ENCODE results near the gene CBX4.

CBX4 gene

DNA sequence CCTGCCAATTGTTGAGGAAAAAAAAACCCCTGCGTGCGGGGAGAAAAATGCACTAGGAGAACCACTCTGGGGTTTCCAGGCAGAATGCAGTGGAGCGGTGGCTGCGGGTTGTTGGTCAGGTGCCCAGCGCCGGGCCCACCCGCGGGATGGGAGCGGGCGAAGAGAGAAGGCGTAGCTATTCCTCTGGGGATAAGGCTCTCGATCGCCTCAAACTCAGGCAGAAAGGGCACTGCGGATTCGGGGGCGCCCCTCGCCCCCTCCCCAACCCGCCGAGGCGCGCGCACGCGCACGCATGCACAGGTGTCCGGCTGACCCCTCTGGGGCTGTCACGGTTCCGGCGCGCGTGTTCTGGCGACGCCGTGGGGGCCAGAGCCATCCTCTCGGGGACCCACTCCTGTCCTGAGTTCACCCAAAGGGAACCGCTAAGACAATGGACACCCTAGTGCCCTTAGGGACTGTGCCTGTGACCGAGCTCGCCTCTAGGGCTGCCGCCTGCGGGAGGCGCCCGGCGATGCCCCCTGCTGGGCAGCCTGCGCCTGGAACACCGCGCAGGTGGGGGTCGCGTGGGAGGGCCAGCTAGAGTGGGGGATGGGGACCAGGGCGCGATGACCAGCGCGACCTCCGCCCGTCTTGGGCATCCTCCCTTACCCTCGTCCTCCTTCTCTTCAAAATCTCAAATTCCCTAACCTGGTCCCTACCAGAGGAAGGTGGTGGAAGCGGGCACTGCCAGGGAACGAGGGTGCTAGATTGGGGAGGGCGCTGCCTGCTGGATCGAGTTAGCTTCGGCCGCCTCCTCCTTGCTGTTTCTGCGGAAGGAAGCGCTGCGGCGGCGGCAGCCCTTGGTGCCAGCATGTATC, 28.0 kb downstream of the CBX4 start:
- DNase-seq: no peak

DNA sequence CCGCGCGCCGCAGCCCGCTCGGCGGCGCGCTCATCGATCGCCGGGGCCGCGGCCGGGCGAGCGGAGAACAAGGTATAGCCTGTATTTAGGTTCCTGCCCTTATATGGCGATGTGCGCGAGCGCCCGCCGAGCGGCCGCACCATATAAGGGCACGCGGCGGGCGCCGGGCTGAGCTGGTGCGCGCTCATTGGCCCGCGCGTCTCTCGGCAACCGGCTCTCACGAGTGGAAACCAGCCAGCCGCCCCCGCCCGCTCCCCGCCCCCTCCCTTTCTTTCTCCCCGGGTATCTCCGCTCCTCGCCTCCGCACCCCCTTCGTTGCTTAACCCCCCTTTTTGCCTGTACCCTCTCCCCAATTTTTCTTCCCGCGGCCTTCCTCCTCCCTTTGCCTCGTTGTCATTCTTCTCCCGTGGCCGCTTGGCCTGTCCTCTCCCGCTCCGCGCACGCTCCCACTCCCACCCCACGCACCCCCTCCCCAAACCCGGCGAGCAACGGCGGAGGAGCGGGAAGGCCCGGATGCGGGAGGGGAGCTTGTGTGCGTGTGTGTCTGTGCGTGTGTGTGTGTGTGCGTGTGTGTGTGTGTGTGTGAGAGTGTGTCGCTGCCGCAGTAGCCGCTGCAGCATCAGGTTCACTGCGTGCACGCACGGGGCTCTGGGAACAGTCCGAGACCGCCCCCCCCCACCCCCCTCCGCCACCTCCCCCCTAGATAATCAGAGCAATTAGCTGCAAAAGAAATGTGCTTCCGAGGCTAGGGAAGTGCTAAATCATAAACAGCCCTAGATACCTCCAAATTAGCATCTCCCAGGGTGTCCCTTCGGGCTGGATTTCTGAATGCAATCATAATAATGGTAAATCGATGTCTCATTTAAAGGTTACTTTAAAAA, 28.9 kb downstream of the CBX4 start:
- DNase-seq: peak; percentile 83

DNA sequence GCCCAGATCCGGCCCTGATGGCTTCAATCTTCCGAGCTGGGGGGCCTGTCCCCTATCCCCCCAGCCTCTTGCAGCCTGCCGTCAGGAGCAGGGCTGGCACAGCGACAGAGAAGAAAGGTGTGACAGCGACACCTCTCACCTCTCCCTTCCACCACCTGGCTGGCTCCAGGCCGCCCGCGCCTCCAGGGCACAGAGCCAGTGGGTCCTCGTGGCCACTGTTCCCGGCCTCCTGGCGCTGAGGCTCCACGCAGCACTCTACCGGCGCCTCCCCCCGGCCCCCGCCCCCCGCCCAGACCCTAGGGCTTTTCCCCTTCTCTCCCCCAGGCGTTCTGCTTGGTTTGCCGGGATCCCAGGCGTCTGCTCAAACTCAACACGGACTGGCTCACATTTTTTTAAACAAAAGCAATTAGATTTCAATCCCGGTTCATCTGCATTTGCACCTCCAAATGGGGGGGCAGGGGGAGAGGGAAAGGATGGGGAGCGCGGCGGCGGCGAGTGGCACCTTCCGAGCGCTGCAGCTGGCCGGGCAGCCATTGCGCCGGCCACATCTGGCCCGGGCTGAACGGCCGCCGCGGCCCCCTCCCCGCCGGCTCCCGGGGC, 29.6 kb downstream of the CBX4 start:
- no peak for DNase-seq

DNA sequence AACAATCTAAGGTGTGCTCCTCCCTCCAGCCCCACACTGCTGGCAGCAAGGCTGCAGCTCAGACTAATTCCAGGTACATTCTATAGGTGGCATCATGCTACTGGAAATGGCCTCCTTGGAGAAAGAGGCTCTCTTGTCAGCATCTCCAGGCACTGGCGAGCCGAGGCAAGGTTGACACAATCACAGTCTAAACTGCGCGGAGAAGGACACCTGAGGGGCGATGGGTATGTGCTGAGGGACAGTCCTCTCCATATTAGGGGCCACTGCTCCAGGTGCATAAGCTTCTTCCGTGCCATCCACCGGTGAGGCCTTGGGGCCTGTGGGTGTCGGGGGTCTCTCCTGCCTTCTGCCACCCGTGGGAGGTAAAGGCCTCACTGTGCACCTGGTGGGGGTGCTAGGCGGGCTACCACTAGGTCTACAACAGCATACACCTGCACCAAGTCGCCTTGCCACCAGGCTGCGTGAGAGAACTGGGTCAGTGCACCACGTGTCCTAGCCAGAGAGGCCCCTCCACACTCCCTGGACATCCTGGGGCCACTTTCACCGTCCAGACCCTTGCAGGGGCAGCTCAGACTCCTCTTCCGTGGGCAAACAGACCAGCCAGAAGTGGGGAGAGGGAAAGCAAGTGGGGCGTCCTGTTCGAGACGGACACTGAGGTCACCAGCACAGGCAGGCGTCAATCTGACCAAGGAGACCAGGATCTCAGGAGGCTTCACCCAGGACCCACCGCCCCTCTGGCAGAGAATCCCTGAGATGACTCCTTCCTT, 30.3 kb downstream of the CBX4 start:
- DNase-seq: no peak

DNA sequence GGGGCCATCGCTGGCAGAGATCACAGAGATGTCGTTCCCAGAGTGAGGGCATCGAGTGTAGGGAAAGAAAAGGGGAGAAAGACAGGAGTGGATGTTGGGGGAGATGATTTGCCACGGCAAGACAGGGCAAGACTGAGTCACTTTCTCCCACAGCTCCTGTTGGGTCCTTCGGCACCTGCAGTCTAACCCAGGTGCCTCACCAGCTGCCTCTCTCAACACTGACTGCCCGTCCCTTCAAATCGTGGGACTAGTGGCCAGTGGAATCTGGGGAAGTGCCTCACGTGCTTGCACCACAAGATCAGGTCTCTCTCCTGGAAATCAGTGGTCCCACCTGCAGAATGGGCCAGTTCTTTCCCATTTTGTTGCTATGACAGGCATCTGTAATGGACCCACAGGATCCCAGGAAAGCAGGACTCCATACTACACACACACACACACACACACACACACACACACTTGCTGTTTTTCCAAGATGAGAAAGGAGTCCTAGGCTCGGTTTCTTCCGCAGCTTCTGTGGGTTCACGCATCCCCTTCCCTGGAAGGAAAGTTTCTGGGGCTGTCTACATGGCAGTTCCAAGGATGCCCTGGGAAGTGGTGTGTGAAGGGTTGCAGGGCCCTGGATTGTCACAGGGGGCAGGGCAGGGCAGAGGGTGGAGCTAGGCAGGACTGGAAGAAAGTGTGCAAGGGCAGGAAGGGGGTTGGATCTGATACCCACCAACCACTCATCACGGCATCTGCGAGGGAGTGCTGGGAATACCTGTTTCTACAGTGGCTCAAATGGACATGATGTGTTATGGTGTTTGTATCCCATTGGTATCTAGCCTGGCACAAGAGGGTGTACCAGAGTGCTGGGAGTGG, 32.1 kb downstream of the CBX4 start:
- peak; percentile 22 for DNase-seq

DNA sequence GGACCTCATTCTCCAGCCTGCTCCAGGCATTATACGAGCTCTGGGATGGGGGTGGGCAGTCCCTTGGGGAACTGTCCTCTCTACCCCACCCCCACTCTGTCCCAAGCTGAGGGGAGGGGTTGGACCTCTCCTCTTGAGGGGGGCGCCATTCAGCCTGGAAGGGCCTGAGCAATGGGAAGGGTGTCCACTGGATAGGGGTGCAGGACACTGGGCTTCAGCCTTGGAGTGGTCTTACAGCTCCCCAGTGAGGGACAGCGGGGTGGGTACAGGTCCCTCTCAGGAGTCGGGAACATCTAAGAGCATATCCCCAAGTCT, 32.8 kb downstream of the CBX4 start:
- peak; percentile 20 for DNase-seq

DNA sequence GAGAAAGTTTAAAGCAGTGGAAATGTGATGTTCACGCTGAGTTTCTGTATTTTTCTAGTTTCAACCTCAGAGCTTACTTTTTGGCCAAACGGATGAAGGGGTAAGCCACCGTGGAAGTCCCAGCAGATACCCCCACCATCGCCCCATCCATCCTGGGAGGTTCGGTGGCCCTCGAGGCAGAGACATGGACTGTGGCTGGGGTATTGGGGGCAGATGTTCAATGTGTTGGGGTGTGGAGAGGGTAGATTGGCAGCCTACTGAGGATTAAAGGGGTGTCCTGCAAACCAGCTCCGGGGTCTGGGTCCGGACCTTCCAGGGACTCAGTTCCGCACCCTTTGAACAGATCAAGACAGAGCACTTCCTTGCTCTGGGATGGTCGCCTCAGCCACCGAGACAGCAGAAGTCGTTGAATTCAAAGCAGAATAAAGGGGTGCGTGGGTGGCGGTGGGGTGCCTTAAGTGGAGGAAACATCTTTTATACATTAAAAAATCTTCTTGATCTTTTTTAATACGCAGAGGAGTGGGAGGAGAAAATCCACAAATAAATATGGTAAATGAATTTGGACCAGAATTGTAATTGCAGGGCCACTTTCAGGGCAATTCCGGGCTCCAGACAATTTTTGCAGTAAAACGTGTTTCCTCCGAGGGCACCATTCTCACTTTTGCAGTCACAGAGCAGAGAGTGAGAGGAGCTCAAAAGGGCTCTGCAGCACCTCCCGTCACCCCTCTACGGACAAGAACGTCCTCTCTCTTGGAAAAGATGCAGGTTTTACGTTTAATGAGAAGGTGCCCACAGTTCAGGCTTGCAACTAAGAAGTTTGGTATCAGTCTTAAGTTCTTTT, 34.2 kb downstream of the CBX4 start:
- no peak for DNase-seq

DNA sequence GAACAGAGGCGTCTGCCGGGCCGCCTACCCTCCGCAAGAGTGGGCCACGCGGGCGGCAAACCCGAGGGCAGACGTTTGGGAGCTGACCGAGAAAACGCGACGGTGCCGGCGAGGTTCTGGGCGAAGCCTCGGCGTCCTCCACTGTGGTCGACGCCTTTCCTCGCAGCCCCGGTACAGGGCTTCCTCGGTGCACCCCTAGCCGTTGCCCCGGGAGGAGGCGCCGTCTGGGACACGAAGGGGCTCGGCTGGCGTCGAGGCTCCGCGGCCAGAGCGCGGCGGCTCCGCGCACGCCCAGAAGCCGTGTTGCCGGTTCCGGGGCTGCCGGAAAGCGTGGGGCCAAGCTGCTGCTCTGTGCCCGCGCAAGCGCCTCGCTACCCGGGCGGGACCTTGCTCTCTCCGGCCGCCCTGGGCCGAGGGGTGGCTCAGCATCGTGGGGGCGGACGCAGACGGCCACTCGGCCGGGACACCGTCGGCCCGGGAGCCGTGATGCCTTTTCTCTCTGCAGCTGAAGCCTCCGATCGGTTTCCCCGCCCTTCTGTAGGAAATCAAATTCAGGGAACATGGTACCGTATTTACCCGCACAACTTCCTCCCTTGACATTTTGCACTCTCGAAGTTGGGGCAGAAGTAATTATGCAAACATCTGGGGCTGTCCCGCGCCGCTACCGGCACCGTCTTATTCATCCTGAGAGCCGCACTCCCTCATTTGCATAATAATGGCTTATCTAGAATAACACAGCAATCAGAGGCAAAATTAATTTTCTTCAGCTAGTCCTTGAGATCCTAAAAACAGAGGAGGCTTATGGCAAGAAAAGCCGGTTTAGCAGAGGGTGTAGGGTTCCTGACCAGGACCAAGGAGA, 35.0 kb downstream of the CBX4 start:
- DNase-seq: peak; percentile 78

DNA sequence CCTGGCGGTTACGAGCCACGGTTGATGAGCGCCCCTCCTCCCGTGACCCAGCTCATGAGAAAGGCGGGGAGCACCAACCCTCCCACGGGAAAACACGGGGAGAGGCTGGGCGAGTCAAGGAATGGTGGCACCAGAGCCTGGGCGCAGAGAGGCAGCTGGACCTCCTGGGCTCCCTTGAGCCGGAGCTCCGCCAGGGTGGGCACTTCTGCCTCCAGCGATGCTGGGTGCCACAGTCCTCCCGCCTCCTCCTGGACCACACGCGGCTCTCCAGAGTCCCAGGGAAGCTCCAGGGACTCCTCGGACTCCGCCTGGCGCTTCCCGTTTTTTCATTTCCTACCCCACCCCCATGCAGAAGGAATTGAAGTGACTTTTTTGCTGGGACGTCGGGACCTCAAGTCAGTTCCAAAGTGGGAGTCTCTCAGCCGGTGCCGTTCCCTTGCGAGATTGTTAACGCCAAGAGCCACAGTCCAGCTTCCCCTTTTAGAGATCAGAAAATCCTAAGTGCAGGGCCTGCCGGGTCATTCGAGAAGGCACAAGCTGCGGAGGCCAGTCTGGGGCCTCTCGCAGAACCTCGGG, 35.7 kb downstream of the CBX4 start:
- no peak for DNase-seq

DNA sequence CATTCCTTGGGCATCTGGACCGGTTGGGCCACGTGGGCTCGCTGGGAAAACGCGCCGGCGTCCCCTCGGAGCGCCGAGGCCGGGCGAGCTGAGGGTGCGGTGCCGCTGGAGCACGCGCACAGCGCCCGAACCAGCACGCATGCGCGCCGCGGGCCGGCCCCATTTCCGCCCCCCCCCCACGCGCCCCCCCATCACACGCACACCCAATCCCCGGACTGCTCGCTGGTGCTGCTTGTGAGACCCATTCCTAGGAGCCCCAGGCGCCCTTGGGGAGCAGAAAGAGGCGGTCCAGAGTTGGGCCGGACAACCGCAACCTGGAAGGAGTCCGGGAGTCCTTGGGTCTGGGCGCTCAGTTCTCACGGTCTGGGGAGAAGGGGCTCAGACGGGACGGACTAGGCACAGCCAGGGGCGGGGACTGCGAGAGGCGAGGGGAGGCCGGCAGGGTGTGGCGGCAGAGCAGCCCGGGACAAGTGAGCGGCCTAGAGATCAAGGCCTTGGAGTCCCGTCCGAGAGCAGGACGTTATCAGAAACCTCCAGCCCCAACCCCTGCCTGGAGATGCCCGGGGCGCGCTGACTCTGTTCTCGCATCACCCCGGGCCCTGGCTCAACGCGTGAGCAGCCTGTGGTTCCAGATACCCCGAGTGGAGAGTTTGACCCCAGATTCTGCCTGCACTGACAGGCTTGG, 36.4 kb downstream of the CBX4 start:
- DNase-seq: no peak

DNA sequence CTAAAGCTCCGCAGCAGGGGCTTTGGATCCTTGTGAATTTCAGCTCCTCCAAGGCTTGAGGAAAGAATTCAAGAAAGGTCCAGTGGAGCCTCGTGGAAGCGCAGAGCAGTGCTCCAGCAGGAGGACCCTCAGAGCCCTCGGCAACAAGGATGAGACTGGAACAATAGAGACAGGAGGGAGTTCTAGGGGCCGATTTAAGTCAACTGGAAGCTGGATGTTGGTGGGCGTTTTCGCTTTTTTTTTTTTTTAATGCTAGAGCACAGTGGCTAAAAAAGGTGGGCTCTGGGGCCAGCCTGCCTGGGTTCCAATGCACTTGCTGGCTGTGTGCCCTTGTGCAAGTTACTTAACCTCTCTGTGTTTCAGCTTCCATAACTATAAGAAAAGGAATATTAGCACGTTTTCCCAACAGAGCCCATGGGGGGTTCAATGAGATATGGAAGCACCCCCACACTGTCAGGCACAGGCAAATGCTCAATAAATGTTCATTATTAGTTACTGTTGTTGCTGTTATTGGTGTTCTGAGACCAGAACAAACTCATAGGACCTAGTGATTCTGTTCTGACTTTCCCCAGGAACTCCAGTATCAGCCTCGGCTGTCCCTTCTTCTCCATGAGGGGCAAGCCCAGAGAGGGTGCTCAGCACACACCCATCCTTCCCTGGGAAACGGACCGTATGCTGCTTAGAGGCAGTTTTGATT, 37.1 kb downstream of the CBX4 start:
- DNase-seq: no peak

DNA sequence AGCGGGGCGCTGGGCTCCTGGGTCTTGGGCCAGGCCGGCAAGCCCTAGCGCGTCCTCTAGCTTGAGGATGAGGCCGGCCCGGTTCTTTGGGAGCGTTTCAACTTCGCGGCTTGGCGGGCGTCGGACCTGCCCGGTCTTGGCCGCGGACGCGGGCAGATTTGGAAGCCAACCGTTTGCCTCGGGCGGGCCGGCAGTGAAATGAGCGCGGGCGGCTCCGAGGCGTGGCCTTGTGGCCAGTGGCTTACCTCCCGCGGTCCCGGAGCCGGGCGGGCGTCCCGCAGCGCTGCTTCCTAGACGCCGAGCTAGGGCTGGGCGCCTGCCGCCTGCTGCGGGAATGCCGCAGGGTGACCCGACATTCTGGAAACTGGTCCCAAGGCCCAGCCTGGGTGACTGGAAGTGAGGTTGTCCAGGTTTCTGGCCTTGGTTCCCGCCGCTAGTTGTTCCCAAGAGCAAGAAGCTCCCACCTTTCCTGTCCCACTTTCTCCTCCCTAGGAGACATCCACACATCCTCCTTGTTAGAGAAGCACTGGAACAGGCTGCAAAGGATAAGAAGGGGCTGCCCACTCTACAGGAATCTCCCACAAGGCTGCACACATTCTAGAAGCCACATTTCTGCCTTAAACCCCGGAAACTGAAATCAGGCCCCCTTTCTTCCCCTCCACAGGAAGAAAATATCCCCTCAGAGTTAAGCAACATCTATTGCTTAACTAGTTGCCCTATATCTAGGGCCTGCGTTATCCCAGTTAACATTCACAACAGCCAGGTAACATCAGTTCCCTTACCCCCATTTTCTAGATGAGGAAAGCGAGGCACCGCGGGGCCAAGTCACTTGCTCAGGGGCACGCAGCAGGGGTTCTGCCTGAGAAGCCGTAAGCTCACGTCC, 37.8 kb downstream of the CBX4 start:
- no peak for DNase-seq

DNA sequence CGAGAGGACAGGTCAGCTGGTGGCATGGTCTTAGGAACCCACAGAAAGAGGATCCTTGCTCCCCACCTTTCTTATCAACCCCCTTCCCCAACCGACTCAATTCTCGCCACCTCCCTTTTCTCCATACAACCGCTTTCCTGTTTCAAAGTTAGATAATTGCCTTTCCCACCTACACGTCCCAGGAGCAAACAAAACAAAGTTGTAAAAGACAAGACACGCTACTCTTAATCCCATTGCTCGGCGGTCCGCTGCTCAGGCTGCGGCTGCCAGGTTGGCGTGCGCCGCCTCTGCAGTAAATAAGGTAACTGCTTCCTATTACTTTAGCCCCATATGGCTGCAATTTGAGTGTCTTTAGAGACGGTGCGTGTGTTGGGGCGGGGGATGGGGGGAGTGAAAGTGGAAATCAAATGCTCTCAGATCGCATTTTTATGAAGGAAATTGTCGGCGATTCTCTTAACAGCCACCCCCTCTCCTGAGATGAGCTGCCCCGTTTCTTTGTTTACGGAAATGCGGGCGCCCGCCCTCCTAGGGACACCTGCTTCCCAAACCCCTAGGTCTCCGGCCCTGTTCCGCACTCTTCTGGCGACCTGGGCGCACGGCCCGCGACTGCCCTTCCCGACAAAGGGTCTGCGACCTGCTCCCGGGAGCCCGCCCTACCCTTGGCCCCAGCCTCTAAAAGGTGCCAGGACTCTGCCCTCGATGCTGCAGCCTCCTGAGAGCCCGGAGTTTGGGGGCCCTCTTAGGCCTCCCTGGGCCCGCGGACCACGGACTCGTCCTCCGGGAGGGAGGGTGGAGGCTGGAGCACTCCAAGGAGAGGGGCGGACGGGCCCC, 38.7 kb downstream of the CBX4 start:
- DNase-seq: peak; percentile 65

DNA sequence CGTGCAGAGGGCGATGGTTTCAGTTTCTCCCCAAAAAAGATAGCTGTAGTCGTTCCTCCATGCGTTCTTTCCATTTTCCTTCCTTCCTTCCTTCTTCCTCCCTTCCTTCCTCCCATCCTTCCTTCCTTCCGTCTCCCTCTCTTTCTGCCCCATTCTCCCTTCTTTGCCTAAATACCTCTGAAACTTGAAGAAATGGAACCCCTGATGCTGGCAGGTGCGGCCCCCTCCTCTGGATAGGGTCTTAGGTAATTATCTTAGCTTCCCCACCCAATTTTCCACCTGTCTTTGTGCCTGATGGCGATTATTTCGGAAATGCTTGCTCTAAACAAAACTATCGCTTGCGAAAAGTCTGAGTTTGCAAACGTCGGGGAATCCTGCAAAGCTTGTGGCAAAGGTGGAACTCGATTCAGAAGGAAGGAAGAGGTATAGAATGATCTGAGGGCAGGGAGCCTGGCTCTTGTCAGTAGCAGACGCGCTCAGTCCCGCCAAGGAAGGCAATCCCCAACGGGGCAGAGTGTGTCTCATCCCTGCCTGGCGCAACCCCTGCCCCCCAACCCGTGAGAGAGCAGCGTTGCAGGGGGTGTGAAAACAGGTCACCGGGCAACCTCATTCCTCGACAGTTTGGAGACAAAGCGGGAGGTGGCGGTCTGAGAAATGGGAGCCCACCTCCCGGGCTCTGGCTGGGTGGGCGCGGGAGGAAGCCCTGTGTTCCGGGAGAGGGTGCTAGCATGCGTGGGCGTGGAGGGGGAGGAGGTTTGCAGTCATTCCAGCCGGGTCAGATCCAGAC, 39.5 kb downstream of the CBX4 start:
- DNase-seq: no peak

DNA sequence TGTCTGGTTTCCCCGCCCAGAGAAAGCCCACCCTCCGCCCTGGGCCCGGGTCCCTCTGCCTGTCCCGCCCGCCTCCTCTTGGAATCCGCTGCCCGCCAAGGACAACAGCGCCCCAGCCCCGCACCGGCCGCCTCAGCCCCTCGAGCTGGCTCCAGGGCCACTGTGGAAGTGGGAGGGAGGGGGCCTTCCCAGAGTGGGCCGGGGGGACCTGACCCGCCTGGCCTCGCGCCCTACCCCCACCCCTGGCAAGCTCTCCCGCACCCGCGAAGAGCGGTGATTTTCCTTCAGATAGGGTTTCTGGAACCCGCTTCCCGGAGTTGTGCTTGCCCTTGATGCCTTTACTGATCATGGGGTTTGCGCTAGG, 40.1 kb downstream of the CBX4 start:
- DNase-seq: no peak

Data from stimulated activated CD8-positive, alpha-beta memory T cell treated with anti-CD3 and anti-CD28 coated beads, Interleukin-4, amount 100 ng/mL, for 48 hours (primary cell).